GM12864 (cell line): ENCODE measurements around the gene APBA1.

Source experiments
- DNase-seq: peaks from one replicate; pipeline ENCODE4 v3.0.0-alpha.2; 2011; ENCODE audit warnings: low read depth
- H3K4me3 ChIP-seq: 2 replicates; pipeline ENCODE4 v1.5.1; 2011; ENCODE audit warnings: mild to moderate bottlenecking, low read depth, low read length, control low read depth
- CTCF ChIP-seq: IDR thresholded peaks from 2 replicates; pipeline ENCODE4 v1.5.1; 2011; ENCODE audit warnings: low read depth, mild to moderate bottlenecking, moderate library complexity, low read length, control low read depth, inconsistent platforms; ENCODE audit errors: missing control alignments

APBA1 gene

GRCh38 chr9:69646810-69647209, 25.4 kb downstream of the APBA1 start:
- no peak for TF ChIP-seq CTCF
- DNase-seq, result no peak
- H3K4me3 ChIP-seq, result no peak overlapping the region

- no peak for TF ChIP-seq CTCF
- no peak for DNase-seq
- H3K4me3 ChIP-seq, result no peak overlapping the region
Observed at GRCh38 chr9:69645488-69645887, 26.7 kb downstream of the APBA1 start.

DNA sequence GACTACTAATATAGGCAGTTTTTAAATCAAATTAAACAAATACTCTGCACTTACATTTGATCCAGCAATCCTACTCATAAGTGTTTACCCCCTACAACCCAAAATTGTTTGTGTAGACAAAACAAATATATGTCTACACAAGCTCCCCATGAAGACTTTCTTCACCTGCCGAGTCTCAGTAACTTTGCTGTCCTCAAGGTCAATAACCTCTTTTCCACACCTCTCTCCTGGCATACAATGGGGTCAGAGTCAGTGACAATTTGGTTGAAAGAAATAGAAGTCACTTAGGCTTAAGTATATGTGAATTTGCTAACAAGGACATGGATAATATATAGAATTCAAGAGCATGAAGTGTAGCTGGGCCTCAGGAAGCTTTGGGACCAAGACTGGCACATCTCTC, 29.1 kb downstream of the APBA1 start:
- H3K4me3 ChIP-seq, result no peak overlapping the region
- no peak for DNase-seq
- no peak for TF ChIP-seq CTCF

DNA sequence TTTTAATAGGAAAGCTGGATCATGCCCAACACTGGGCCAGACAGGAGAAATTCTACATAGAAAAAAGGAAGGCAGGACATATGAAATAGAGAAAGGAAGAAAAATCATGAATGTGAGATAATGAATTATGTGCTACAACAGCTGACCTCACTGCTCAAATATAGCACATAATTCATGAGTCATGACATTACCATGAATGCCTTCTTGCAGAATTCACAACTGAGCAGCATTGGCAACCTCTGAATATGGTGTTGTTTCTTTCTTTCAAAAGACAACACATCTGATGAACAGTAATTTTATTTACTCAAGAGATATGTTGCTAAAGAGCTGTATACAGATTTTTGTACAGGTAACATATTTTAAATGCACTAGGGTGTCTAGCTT, 34.4 kb downstream of the APBA1 start:
- TF ChIP-seq CTCF, result no peak
- no peak overlapping the region for H3K4me3 ChIP-seq
- DNase-seq, result no peak

GRCh38 chr9:69637193-69637816, 34.9 kb downstream of the APBA1 start:
- DNase-seq, result no peak
- no peak for TF ChIP-seq CTCF

GRCh38 chr9:69633716-69634115, 38.5 kb downstream of the APBA1 start:
- DNase-seq, result no peak
- no peak for TF ChIP-seq CTCF
- no peak overlapping the region for H3K4me3 ChIP-seq

More at GRCh38 chr9:69637193-69637816, 34.9 kb downstream of the APBA1 start:
- H3K4me3 ChIP-seq, result no peak overlapping the region

- no peak overlapping the region for H3K4me3 ChIP-seq
- no peak for DNase-seq
- no peak for TF ChIP-seq CTCF
Observed at GRCh38 chr9:69632768-69633167, 39.4 kb downstream of the APBA1 start.
